Mucosa of rectum (tissue), 2 donors: ENCODE data around the gene ZFR.

ENCODE experiments used
- H3K27ac ChIP-seq, 2 donors: one replicate each; pipeline ENCODE4 v1.7.0; 2013; ENCODE audit warnings: inconsistent platforms in 2 of 2, low read depth in 2 of 2, low read length in 2 of 2
- H3K27me3 ChIP-seq, 2 donors: one replicate each; pipeline ENCODE4 v1.7.0; 2013; ENCODE audit warnings: low read length in 2 of 2; ENCODE audit not compliant: control insufficient read depth in 2 of 2, insufficient read depth in 2 of 2
- H3K36me3 ChIP-seq, 2 donors: one replicate each; pipeline ENCODE4 v1.7.0; 2013; ENCODE audit warnings: low read length in 2 of 2; ENCODE audit not compliant: control insufficient read depth in 2 of 2, insufficient read depth in 2 of 2
- H3K4me1 ChIP-seq, 2 donors: one replicate each; pipeline ENCODE4 v1.7.0; 2013; ENCODE audit warnings: low read length in 2 of 2, mild to moderate bottlenecking in 1 of 2; ENCODE audit not compliant: control insufficient read depth in 2 of 2, insufficient read depth in 2 of 2
- H3K4me3 ChIP-seq, 2 donors: one replicate each; pipeline ENCODE4 v1.7.0; 2013; ENCODE audit warnings: low read length in 2 of 2
- H3K9ac ChIP-seq, 2 donors: one replicate each; pipeline ENCODE4 v1.7.0; 2013; ENCODE audit warnings: low read length in 2 of 2, low read depth in 1 of 2, mild to moderate bottlenecking in 1 of 2
- H3K9me3 ChIP-seq, 2 donors: one replicate each; pipeline ENCODE4 v1.7.0; 2013; ENCODE audit warnings: low read length in 2 of 2; ENCODE audit not compliant: control insufficient read depth in 2 of 2
- donor health status: healthy.
- donor health status: Normal muscosa, but diverticular disease.

ZFR gene

DNA sequence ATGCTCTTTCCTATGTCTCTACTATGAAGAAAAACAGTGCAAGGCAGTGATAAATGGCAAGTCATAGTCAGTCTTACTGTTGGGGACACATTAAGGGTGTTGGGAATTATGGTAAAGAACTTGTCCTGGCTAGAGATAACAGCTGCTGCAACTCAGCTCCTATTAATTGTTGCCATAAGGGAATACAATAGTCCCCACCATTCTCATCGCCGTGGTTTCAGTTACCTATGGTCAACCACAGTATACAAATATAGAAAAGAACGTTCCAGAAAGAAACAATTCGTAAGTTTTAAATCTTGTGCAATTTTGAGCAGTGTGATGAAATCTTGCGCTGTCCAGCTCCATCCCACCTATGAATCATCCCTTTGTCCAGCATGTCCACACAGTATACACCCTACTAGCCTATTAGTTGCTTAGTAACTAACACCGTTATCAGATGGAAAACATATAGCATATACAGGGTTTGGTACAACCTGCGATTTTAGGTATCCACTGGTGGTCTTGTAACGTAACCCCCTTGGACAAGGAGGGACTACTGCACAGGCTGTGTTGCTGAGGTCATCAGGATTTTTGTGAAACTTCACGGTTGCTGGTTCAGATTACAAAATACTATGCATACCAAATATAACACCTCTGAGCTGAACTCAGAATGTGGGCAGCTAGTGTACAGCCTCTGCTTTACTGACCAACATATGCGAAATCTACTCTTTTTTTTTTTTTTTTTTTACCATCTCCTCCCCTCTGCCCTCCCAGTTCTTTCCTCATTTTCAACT is 53.5 kb downstream of the ZFR start:
- Histone ChIP-seq H3K36me3 (peaks cover 68 to 75% of the 10 kb centered on the region in 2 donors), H3K4me3 (no peak overlapping the region), H3K9me3 (no peaks in the 10 kb centered on the region), H3K4me1 (no peaks in the 10 kb centered on the region), H3K27ac (no peak overlapping the region), H3K9ac (no peak overlapping the region), H3K27me3 (no peaks in the 10 kb centered on the region)

DNA sequence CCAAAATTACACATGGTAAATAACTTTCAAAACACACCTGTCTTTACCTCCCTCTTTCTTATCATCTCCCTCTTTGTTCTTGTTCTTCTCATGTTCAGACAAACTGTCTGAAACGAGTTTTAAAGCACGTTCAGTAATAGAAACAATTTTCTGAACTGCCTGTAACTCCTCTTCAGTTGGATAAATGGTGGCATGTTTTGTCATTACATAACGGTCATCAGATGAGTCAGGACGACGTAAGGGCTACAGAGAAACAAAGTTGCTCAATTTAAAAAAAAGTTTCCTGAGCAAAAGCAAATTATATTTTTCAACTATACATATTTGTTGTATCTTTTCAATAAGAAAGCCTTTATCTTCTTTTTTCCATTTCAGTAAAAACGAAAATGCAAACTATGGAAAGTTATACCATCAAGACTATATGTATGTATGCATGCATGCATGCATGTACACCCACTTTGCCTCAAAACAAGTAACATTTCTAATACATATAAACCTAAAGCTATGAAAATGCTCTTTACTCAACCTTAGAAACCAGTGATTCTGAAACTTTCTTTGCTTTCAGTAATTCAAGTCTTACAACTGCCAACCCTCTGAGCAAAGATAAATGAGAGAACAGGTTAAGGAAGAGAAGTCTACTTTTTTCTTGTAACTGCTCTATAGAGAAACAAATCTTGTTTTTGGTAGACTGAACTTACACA is 56.0 kb downstream of the ZFR start:
- Histone ChIP-seq H3K27me3 (no peaks in the 10 kb centered on the region), H3K9ac (no peak overlapping the region), H3K4me1 (no peaks in the 10 kb centered on the region), H3K36me3 (peaks cover 61 to 75% of the 10 kb centered on the region in 2 donors), H3K9me3 (no peaks in the 10 kb centered on the region), H3K27ac (no peak overlapping the region), H3K4me3 (no peak overlapping the region)

DNA sequence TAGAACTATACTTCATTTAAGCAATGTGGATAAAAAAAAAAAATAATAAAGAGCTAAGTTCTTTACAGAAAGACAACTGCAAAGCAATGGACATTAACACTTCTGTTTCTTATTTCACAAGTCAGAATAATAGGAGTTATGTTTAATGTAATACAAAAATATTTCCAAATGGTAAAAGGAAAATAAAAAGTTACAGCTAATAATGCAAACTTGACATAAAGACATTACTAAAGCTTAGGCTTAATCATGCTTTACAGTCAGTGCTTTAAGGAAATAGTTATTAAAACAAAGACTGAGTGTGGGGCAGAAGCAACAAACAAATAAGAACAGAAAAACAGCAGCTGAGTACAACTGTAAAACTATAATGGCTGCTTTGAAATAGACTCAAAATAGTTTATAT is 56.7 kb downstream of the ZFR start:
- Histone ChIP-seq H3K27ac (no peak overlapping the region), H3K9me3 (no peaks in the 10 kb centered on the region), H3K36me3 (peaks cover 64 to 78% of the 10 kb centered on the region in 2 donors), H3K4me3 (no peak overlapping the region), H3K9ac (no peak overlapping the region), H3K4me1 (no peaks in the 10 kb centered on the region), H3K27me3 (no peaks in the 10 kb centered on the region)

DNA sequence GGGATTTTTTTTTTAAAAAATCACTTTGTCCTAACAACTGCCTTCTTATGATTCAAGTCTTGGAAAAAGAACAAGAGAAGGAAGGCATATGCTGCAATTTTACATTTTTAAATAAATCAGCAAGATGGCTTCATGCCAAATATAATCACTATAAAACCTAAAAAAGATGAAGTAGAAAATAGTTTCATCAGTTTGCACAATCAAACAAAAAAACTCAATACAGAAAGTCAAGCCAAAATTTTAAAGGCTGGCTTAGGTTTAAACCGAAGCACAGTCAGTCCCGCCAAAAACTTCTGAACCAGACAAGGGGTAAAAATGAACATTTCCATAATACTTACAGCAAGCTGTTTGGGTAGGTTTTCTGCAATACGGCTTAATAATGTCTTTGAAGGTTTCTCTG is 57.3 kb downstream of the ZFR start:
- Histone ChIP-seq H3K4me1 (no peaks in the 10 kb centered on the region), H3K4me3 (no peak overlapping the region), H3K27ac (no peak overlapping the region), H3K36me3 (peaks cover 64 to 78% of the 10 kb centered on the region in 2 donors), H3K9ac (no peak overlapping the region), H3K27me3 (no peaks in the 10 kb centered on the region), H3K9me3 (no peaks in the 10 kb centered on the region)

DNA sequence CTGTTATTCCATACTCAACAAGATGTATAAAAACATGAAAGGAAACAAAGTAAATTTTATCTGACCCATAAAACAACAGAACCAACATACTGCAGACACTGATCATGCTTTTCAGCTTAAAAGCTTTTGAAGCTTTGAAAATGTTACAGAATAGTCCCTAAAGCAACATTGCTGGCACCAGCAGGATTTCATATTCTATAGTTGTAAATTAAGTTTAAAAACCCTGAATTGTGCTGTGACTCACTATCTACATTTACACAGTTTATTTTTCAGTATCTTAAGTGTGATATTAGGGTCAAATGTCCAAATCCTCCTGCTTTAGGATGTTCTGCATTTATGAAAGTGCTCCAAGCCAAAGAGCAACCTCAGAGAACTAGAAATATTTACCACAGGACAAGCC is 59.9 kb downstream of the ZFR start:
- Histone ChIP-seq H3K4me3 (no peak overlapping the region), H3K27me3 (no peaks in the 10 kb centered on the region), H3K9me3 (no peaks in the 10 kb centered on the region), H3K27ac (no peak overlapping the region), H3K36me3 (peaks cover 44 to 62% of the 10 kb centered on the region in 2 donors), H3K4me1 (no peaks in the 10 kb centered on the region), H3K9ac (no peak overlapping the region)

DNA sequence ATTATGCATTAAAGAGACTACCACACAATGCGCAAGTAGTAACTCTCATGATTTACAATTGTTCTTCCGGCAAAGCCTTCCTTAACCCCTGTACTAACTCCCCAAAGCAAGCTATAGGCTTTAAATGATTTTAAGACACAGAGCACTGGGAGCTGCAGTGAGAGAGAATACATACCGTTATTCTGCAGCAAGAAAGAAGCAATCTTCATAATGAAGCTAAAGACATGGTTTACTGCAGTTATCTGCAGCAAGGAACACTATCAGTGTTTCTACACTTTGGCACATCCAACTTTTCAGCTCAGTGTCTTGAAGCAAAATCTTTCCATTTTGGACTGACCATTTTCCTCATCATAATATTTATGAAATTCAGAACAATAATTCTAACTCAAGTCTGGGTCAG is 61.0 kb downstream of the ZFR start:
- H3K27ac ChIP-seq: no peak overlapping the region
- no peak overlapping the region for H3K4me3 ChIP-seq
- H3K9me3 ChIP-seq: no peaks in the 10 kb centered on the region
- no peaks in the 10 kb centered on the region for H3K27me3 ChIP-seq
- peaks cover 43 to 61% of the 10 kb centered on the region in 2 donors for H3K36me3 ChIP-seq
- no peaks in the 10 kb centered on the region for H3K4me1 ChIP-seq
- H3K9ac ChIP-seq: no peak overlapping the region

DNA sequence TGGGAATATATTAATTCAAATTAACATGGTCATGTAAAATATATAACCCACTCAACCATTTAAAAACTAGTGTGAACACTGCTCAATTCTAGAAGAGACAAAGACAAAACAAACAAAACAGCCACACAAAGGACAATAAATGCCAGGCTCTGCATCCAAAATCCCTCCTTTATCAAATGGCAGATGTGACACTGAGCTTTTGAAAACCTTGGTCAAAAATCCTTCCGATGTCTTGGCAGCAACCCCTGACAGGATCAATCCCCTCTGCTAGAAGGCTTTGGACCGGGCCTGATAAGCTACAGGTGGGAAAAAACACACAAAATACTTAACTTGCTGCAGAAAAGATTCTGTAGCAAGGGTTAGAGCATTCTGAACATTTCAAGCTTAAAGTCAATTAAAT is 61.5 kb downstream of the ZFR start:
- Histone ChIP-seq H3K36me3 (peaks cover 40 to 59% of the 10 kb centered on the region in 2 donors), H3K4me3 (no peak overlapping the region), H3K9ac (no peak overlapping the region)

DNA sequence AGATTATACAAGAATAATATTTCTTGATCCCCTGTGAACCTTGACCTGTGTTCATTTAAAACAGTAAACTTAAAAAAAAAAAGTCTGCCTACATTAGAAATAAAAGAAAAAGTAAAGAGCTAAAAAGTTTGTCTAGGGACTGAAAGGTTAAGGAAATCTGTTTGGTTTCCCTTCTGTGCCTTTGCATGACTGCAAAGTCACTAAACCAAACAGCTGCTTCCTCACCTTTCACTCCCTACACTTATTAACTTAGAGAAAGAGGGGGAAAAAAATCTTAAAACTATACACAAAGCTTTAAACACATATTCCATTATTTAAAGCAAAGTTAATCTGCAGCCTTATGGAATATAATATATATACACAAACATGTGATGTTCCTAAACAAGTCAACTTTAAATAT is 65.1 kb downstream of the ZFR start:
- no peak overlapping the region for H3K4me3 ChIP-seq
- peaks cover 16 to 37% of the 10 kb centered on the region in 2 donors for H3K36me3 ChIP-seq
- H3K4me1 ChIP-seq: no peaks in the 10 kb centered on the region
- H3K27me3 ChIP-seq: no peaks in the 10 kb centered on the region
- H3K27ac ChIP-seq: no peak overlapping the region
- H3K9ac ChIP-seq: no peak overlapping the region
- H3K9me3 ChIP-seq: no peaks in the 10 kb centered on the region

More for the DNA sequence above, 61.5 kb downstream of the ZFR start:
- Histone ChIP-seq H3K9me3 (no peaks in the 10 kb centered on the region), H3K27me3 (no peaks in the 10 kb centered on the region), H3K27ac (no peak overlapping the region), H3K4me1 (no peaks in the 10 kb centered on the region)

DNA sequence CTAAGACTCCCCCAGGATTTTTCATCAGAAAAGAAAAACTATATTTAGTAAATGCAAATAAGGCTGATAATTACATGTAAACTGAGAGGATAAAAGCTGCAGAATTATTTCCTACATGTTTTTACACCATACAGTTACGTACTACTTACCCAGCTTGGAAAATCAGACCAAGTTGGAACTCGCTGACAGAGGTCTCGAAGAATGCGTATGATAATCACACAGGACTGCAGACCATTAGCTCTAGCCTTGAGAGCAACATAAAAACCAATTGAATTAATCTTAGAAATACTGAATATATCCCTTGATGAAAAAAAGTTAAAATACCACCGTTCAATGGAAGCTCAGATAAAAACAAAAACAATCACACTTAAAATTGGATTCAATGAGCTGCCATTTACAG is 65.6 kb downstream of the ZFR start:
- Histone ChIP-seq H3K27me3 (no peaks in the 10 kb centered on the region), H3K9ac (no peak overlapping the region), H3K27ac (no peak overlapping the region), H3K9me3 (no peaks in the 10 kb centered on the region), H3K4me1 (no peaks in the 10 kb centered on the region), H3K36me3 (peaks cover 19 to 37% of the 10 kb centered on the region in 2 donors), H3K4me3 (no peak overlapping the region)

DNA sequence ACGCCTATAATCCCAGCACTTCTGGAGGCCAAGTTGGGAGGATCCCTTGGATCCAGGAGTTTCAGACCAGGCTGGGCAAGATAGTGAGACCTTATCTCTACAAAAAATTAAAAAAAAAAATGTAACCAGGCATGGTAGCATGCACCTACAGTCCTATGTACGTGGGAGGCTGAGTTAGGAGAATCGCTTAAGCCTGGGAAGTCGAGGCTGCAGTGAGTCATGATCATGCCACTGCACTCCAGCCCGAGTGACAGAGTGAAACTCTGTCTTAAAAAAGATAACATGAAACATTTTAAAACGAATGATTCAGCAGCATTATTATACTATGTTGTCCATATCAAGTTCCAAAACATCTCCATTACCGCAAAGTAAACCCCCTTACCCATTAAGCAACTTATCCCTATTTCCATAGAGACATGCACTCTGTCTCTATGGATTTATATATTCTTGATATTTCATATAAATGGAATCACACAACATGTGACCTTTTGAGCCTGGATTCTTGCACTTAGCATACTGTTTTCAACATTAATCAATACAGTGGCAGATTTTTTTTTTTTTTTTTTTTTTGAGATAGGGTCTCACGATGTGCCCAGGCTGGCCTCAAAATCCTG is 74.9 kb downstream of the ZFR start:
- H3K36me3 ChIP-seq: peaks cover 23 to 24% of the 10 kb centered on the region in 2 donors
- no peaks in the 10 kb centered on the region for H3K4me1 ChIP-seq
- no peak overlapping the region for H3K27ac ChIP-seq

More for the DNA sequence above, 74.9 kb downstream of the ZFR start:
- H3K27me3 ChIP-seq: no peaks in the 10 kb centered on the region
- no peak overlapping the region for H3K4me3 ChIP-seq
- no peak overlapping the region for H3K9ac ChIP-seq
- no peaks in the 10 kb centered on the region for H3K9me3 ChIP-seq
